Non-pigmented ciliary epithelial cell (primary cell): Measurements from ENCODE around the gene ATP6V1F.

Experiments used
- DNase-seq: peaks from one replicate; pipeline ENCODE4 v3.0.0-alpha.2; 2010; ENCODE audit warnings: low read depth

ATP6V1F gene

GRCh38 chr7:128882134-128882533 lies 19.5 kb downstream of the ATP6V1F start:
- no peak for DNase-seq

DNA sequence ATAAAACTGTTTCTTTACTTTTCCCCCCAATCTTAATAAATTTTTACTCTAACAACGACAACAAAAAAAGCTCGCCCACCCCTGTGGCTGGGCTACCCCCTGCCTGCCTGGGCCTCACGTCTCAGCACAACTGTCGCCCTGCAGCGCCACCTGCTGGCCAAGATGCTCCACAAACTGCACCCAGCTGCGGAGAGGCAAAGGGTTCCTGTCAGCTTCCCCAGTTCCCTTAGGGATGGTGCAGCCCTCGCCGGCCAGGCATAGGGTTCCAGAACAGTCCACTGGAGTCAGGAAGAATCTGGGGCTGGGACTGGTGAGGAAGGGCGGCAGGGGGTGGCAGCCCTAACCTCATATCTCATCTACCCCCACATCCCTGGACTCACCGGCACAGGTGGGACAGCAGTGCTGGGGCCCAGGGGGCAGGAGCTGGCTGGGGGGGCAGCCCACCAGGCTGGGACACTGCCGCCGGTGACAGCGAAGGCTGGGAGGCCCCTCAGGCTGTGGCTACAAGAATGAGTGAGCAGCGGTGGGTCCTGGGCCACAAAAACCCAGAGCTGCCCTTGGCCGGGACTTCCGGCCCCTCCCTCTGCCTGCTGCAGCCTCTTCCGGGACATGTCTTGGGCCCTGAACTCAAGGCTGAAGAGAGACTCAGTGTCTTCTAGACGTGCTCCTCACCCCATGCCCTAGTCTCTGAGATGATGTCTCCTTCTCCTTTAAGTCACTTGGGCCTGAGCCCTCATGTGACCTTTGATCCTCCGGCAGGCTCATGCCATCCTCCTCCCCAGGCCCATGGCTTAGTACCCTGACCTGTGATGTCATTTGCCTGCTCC lies 21.2 kb downstream of the ATP6V1F start:
- no peak for DNase-seq

- no peak for DNase-seq
Measured at GRCh38 chr7:128884561-128885369, 22.1 kb downstream of the ATP6V1F start.

- DNase-seq, result no peak
Measured at GRCh38 chr7:128885370-128886187, 22.9 kb downstream of the ATP6V1F start.

GRCh38 chr7:128886391-128887168 lies 23.9 kb downstream of the ATP6V1F start:
- DNase-seq, result no peak

DNA sequence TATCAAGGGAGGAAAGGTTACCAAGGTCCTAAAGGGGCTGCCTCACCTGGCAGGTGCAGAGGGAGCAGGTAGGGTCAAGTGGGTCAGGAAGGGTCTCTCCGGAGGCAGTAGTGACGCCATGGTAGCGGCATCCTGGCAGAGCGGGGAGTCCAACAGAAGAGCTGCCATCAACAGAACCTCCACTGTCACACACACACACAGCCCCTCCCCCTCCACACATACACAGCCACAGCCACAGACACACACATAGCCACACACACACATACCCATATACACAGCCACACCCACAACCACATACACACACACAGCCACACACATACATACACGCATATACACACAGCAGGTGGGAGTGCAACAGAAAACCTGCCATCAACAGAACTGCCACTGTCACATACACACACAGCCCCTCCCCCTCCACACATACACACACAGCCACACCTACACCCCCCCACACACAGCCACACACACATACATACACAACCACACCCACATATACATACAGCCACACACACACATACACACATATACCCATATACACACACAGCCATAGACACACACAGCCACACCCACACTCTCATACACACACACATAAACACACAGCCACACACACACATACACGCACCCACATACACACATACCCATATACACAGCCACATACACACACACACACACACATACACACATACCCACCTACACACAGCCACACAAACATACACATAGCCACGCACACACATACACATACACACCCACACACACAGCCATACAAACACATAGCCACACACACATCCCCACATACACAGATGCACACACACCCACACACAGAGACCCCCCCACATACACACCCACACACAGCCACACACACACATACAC lies 24.7 kb downstream of the ATP6V1F start:
- no peak for DNase-seq

DNA sequence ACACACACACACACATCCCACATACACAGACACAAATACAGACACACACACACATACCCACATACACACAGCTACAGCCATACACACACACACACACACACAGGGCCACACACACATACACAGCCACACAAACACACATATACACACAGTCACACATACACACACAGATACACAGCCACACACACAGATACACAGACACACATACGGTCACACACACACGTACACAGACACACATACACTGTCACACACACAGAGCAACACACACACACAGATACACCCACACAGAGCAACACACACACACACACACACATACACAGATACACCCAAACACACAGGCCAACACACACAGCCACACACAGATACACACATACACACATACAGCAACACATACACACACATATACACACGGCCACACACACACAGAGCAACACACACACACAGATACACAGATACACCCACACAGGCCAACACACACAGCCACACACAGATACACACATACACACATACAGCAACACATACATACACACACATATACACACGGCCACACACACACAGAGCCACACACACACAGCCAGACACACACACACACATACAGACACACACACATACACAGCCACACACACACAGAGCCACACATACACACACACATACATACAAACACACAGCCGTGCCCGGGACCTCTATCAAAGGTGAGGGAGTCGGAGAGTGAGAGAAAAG lies 25.5 kb downstream of the ATP6V1F start:
- DNase-seq, result no peak

DNA sequence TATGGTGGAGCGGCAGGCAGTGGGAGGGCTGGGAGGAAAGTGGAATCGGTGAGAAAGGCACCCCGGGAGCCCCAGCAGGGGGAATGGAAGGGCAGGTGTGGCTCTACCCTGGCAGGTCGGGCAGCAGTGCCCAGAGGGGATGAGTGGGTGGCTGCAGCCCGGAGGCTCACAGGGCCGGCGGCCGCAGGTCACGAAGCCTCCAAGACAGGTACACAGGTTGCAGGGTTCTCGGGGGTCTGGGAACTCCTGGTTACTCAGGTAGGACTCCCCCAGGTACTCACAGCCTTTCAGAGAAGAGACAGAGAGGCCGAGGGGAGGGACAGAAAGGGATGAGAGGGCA lies 26.1 kb downstream of the ATP6V1F start:
- DNase-seq, result no peak

DNA sequence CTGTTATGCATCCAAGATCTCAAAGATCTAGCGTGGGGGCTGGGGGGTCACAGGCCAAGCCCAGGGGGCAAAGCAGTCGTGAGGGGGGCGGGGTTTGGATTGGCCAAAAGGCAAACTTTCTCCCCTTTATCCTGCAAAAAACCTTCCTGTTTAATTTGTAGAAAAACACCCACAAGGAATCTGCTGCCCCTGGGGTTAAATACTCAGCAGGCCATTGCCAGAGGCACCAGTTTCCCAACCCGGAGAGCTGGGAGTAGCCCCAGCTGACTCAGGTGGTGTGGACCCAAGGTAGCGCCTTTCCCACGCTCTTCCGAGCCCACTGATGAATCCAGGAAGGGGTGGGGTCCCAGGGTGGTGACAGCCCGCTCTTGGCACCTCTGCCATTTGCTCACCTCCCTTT lies 26.5 kb downstream of the ATP6V1F start:
- no peak for DNase-seq

- DNase-seq, result no peak
Measured at GRCh38 chr7:128890306-128891109, 27.9 kb downstream of the ATP6V1F start.

DNA sequence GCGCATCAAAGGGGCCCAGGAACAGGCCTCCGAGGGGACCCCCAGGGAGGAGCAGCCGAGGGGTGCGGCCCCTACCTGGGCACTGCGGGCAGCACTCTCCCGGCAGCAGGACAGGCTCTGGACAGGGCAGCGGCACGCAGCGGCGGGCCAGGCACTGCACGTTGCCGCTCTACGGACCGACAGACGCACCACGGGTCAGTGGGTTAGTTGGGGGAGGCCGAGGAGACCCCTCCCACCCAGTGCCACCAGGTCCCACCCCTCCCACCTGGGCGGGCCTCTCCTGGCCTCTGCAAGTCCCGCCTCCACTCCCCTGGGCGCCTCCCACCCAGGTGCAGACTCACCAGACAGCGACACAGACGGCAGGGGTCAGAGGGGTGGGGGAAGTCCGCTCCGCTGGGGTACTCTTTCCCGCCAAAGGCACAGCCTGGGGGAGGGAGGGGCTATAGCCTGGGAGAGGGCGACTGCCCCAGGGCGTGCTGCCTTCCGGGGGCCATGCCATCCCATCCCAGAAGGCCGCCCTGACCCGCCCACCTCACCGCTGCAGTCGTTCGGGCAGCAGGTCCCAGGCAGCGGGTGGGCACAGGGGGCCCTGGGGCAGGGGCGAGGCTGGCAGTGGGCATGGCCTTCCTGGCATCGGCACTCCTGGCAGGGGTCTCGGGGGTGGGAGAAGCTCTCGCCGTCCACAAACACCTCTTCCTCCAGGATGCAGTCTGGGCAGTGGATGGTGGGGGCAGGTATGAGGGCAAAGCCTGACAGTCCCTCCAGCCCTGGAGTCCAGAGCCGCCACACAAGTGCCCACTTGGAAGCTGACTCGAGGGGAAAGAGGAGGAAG lies 28.7 kb downstream of the ATP6V1F start:
- no peak for DNase-seq

DNA sequence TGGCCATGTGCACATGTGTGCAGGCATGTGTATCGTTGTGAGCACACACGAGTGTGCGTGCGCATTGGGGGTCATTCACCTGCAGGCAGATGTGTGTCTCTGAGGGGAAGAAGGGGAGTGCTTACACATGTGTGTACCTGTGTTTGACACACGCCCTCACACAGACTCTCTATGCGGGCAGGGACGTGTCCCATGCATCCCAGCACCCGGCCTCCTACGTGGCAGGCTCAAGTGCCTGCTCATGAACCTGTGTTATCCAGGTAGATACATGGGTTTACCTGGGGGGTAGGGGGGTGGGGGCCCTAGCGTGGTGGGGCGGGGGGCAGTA lies 29.2 kb downstream of the ATP6V1F start:
- DNase-seq, result no peak

- DNase-seq, result no peak
Measured at GRCh38 chr7:128892521-128893250, 30.0 kb downstream of the ATP6V1F start.

DNA sequence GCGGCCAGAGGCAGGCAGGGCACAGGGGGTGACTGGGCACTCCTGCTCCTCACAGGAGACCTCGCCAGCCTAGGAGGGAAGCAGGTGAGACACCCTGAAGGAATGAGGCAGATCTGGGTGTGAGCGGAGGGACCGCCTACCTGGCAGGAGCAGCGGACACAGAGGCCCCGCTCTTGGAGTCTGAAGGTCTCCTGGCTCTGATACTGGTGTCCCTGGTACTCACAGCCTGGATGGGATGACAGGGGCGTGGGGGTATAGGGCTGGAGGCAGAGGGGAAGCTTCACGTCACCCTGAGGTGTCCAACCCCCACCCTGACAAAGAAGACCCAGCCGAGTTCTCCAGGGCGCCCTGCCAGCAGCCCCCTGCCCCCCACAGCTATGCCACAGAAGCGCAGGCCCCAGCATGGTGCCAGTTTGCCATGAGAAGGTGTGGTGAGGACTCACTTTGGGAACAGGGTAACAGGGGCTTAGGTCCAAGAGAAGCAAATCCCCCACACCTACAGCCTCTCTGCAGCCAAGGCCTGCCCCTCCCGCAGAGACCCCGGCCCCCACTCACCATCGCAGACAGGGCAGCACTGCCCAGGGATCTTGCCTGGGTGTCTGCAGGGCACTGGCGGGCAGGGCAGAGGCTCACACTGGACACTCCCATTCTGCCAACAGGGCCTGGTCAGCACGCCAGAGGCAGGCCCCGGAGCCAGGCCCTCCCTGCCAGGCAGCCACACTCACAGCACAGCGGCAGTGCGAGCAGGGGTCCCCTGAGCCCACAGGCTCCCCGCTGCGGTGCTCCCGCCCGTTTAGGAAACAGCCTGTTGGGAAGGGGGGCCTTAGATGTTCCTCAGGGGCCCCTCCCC lies 30.8 kb downstream of the ATP6V1F start:
- DNase-seq, result no peak

DNA sequence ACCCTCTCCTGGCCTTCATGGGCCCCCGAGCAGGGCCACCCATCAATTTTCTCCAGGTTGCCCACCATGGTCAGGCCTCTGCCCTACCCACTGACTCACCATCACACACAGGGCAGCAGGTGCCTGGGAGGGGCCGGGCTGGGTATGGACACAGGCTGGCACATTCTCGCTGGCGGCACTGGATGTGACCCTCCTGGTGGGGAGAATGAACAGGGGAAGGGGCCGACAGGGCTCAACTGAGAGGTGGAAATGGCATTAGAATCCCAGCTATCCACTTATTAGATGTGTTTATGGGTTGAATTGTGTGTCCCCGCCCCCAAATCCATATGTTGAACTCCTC lies 31.4 kb downstream of the ATP6V1F start:
- DNase-seq, result no peak

GRCh38 chr7:128895320-128895719 lies 32.7 kb downstream of the ATP6V1F start:
- no peak for DNase-seq

DNA sequence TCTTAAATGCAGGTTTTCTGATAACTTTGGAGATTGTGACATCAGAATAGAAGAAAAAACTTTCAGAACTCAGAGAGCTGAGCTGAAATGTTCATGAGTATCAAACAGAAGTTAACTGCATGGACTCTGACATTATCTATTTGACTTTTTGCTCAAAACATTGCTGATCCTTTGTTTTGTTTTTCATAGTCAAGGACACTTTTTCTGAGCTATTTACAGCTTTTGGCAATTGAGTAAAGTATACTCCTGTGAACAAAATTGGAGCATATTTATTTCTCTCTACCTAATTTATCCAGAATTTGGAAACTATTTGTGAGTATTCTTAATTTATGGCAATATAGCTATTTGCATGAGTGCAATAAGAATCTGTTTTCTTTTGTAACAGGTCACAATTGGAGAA lies 36.7 kb downstream of the ATP6V1F start:
- no peak for DNase-seq
